H1 (cell line): Measurements from ENCODE around the gene MED17.
"Not testable (repeated sequence)": the region's sequence is repeated elsewhere in the genome, so short reads cannot be mapped to it uniquely, and the experiment has no call there.

ENCODE experiments used
- EP300 ChIP-seq, 2 experiments: IDR thresholded peaks; 1 replicate in 1 of 2; 2 replicates in 1 of 2; pipeline ENCODE4 v1.6.1; 2011 to 2012; ENCODE audit warnings: low read depth in 2 of 2, low read length in 2 of 2, mild to moderate bottlenecking in 2 of 2, borderline replicate concordance in 1 of 2, inconsistent platforms in 1 of 2, moderate library complexity in 1 of 2
- EZH2 ChIP-seq: fragments of 200-600 bp; sonication (generic); IDR thresholded peaks from 2 replicates; pipeline ENCODE4 v1.7.1; 2012; ENCODE audit warnings: low read depth, mild to moderate bottlenecking, moderate library complexity, low read length, inconsistent platforms; ENCODE audit not compliant: severe bottlenecking
- KDM1A ChIP-seq: fragments of 200-600, 300-600 bp; sonication (generic); IDR thresholded peaks from 2 replicates; pipeline ENCODE4 v1.7.1; 2016; ENCODE audit warnings: mild to moderate bottlenecking, low read length, borderline replicate concordance
- MAFK ChIP-seq: IDR thresholded peaks from 2 replicates; pipeline ENCODE4 v1.6.1; 2012; ENCODE audit warnings: low read depth, mild to moderate bottlenecking, improper control_type of control experiment, low read length
- NRF1 ChIP-seq: IDR thresholded peaks from 2 replicates; pipeline ENCODE4 v1.6.1; 2011; ENCODE audit warnings: mild to moderate bottlenecking, low read depth, low read length, improper control_type of control experiment
- POLR2A ChIP-seq, 2 experiments: IDR thresholded peaks; 1 replicate in 1 of 2; 2 replicates in 1 of 2; pipeline ENCODE4 v1.6.1; 2011; ENCODE audit warnings: low read depth in 2 of 2, low read length in 2 of 2, mild to moderate bottlenecking in 2 of 2; ENCODE audit errors: control extremely low read depth in 1 of 2
- RAD21 ChIP-seq, 2 experiments: IDR thresholded peaks in 1 of 2; conservative IDR thresholded peaks in 1 of 2; 2 replicates each; pipeline ENCODE4 v1.6.1; 2011; ENCODE audit warnings: low read depth in 2 of 2, low read length in 2 of 2, improper control_type of control experiment in 1 of 2, inconsistent platforms in 1 of 2, mild to moderate bottlenecking in 1 of 2, moderate library complexity in 1 of 2
- RNF2 ChIP-seq: fragments of 200-900, 300-1000 bp; sonication (generic); IDR thresholded peaks from 2 replicates; pipeline ENCODE4 v1.7.1; 2016; ENCODE audit warnings: borderline replicate concordance, low read depth, mild to moderate bottlenecking, antibody characterized with exemption, low read length; ENCODE audit not compliant: poor library complexity, severe bottlenecking; ENCODE audit errors: missing control alignments
- SIN3A ChIP-seq, 2 experiments: IDR thresholded peaks in 1 of 2; conservative IDR thresholded peaks in 1 of 2; 2 replicates each; pipeline ENCODE4 v1.6.1; 2011 to 2012; ENCODE audit warnings: low read length in 2 of 2, improper control_type of control experiment in 1 of 2, low read depth in 1 of 2, mild to moderate bottlenecking in 1 of 2
- SP1 ChIP-seq: IDR thresholded peaks from 2 replicates; pipeline ENCODE4 v1.6.1; 2011; ENCODE audit warnings: low read depth, low read length
- SP2 ChIP-seq: IDR thresholded peaks from 2 replicates; pipeline ENCODE4 v1.6.1; 2012; ENCODE audit warnings: mild to moderate bottlenecking, low read length, inconsistent platforms
- TAF1 ChIP-seq: IDR thresholded peaks from 2 replicates; pipeline ENCODE4 v1.6.1; 2011; ENCODE audit warnings: mild to moderate bottlenecking, low read depth, low read length
- TF ChIP-seq, protein P1 (sequence below), 3 experiments: IDR thresholded peaks; 1 replicate in 2 of 3; 2 replicates in 1 of 3; pipeline versions ENCODE4 v1.5.1 to v1.6.1; 2011; ENCODE audit warnings: low read length in 3 of 3, mild to moderate bottlenecking in 3 of 3, inconsistent platforms in 2 of 3, low read depth in 1 of 3, moderate library complexity in 1 of 3; ENCODE audit not compliant: insufficient read depth in 1 of 3; ENCODE audit errors: control extremely low read depth in 1 of 3
- TF ChIP-seq, protein P2 (sequence below): IDR thresholded peaks from 2 replicates; pipeline ENCODE4 v1.6.1; 2012; ENCODE audit warnings: low read length, inconsistent platforms

- TF ChIP-seq SIN3A (conservative IDR thresholded peaks at IDR 0.05 in 1 of 2, IDR thresholded peaks at IDR 0.05 in 1 of 2; ENCODE audit: low read depth in 1 of 2, low read length in 2 of 2); RNF2; EZH2; POLR2A (IDR thresholded peaks at IDR 0.05; ENCODE audit: control extremely low read depth in 1 of 2, low read depth in 2 of 2, low read length in 2 of 2); SP2; EP300 (IDR thresholded peaks at IDR 0.05; ENCODE audit: borderline replicate concordance in 1 of 2, low read depth in 2 of 2, low read length in 2 of 2); NRF1; RAD21 (IDR thresholded peaks at IDR 0.05 in 1 of 2, conservative IDR thresholded peaks at IDR 0.05 in 1 of 2; ENCODE audit: low read depth in 2 of 2, low read length in 2 of 2); KDM1A; TAF1; MAFK; SP1: not testable (repeated sequence)
- TF ChIP-seq, protein P1, sequence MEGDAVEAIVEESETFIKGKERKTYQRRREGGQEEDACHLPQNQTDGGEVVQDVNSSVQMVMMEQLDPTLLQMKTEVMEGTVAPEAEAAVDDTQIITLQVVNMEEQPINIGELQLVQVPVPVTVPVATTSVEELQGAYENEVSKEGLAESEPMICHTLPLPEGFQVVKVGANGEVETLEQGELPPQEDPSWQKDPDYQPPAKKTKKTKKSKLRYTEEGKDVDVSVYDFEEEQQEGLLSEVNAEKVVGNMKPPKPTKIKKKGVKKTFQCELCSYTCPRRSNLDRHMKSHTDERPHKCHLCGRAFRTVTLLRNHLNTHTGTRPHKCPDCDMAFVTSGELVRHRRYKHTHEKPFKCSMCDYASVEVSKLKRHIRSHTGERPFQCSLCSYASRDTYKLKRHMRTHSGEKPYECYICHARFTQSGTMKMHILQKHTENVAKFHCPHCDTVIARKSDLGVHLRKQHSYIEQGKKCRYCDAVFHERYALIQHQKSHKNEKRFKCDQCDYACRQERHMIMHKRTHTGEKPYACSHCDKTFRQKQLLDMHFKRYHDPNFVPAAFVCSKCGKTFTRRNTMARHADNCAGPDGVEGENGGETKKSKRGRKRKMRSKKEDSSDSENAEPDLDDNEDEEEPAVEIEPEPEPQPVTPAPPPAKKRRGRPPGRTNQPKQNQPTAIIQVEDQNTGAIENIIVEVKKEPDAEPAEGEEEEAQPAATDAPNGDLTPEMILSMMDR (IDR thresholded peaks at IDR 0.05; ENCODE audit: control extremely low read depth in 1 of 3, insufficient read depth in 1 of 3, low read depth in 1 of 3, low read length in 3 of 3), result not testable (repeated sequence)
- TF ChIP-seq, protein P2, sequence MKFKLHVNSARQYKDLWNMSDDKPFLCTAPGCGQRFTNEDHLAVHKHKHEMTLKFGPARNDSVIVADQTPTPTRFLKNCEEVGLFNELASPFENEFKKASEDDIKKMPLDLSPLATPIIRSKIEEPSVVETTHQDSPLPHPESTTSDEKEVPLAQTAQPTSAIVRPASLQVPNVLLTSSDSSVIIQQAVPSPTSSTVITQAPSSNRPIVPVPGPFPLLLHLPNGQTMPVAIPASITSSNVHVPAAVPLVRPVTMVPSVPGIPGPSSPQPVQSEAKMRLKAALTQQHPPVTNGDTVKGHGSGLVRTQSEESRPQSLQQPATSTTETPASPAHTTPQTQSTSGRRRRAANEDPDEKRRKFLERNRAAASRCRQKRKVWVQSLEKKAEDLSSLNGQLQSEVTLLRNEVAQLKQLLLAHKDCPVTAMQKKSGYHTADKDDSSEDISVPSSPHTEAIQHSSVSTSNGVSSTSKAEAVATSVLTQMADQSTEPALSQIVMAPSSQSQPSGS, result not testable (repeated sequence)
Observed at GRCh38 chr11:93745005-93745755, 38.9 kb upstream of the MED17 start.
